Thymus (tissue), 11 donors: Measurements from ENCODE around the gene PRKCQ. TPM values are rescaled to one million over a fixed set of nuclear protein-coding genes. Genes with fewer than 3 reads are reported as not detected.

ENCODE experiments used
- DNase-seq, 9 donors: peaks; one replicate each; pipeline ENCODE4 v3.0.0-alpha.2; 2013; ENCODE audit warnings: low spot score in 9 of 9, low read depth in 6 of 9, missing footprints in 1 of 9
- H3K27ac ChIP-seq, 2 donors: one replicate each; pipeline ENCODE4 v1.5.1; 2013; ENCODE audit warnings: control low read depth in 1 of 2, low read depth in 1 of 2, low read length in 1 of 2, mild to moderate bottlenecking in 1 of 2, moderate library complexity in 1 of 2
- H3K27me3 ChIP-seq, 2 donors: one replicate each; pipeline ENCODE4 v1.5.1; 2013; ENCODE audit warnings: low read length in 1 of 2; ENCODE audit not compliant: control insufficient read depth in 2 of 2, insufficient read depth in 1 of 2
- H3K36me3 ChIP-seq, 2 donors: one replicate each; pipeline ENCODE4 v1.5.1; 2013; ENCODE audit warnings: low read length in 1 of 2, mild to moderate bottlenecking in 1 of 2, moderate library complexity in 1 of 2; ENCODE audit not compliant: control insufficient read depth in 2 of 2, insufficient read depth in 2 of 2
- H3K4me1 ChIP-seq, 2 donors: one replicate each; pipeline ENCODE4 v1.5.1; 2013; ENCODE audit warnings: low read length in 2 of 2; ENCODE audit not compliant: control insufficient read depth in 2 of 2, insufficient read depth in 2 of 2
- H3K4me3 ChIP-seq, 2 donors: one replicate each; pipeline ENCODE4 v1.5.1; 2013; ENCODE audit warnings: low read length in 2 of 2, control low read depth in 1 of 2, mild to moderate bottlenecking in 1 of 2
- H3K9me3 ChIP-seq, 2 donors: one replicate each; pipeline ENCODE4 v1.5.1; 2013; ENCODE audit warnings: low read length in 1 of 2, mild to moderate bottlenecking in 1 of 2; ENCODE audit not compliant: control insufficient read depth in 2 of 2, insufficient read depth in 1 of 2
- WGBS: extraction: QIAGEN DNeasy Blood & Tissue Kit; methylation state at CpG from one replicate; pipeline ENCODE4 v1.1.7; 2013; 5-methylcytosine and 5-hydroxymethylcytosine counted together
- polyA plus RNA-seq: library from polyadenylated mRNA; stranded (reverse); fragments of 200-250 nt; gene quantifications from one replicate; pipeline ENCODE4 v1.2.3, GENCODE V29; 2013
- total RNA-seq: library from RNA; stranded (reverse); fragments of 120-200 nt; gene quantifications from one replicate; pipeline ENCODE4 v1.2.4, GENCODE V29; 2013
- donor health status: healthy.

The PRKCQ gene
- total and polyA plus RNA-seq, 2 donors = 18.1 to 55.2 TPM

DNA sequence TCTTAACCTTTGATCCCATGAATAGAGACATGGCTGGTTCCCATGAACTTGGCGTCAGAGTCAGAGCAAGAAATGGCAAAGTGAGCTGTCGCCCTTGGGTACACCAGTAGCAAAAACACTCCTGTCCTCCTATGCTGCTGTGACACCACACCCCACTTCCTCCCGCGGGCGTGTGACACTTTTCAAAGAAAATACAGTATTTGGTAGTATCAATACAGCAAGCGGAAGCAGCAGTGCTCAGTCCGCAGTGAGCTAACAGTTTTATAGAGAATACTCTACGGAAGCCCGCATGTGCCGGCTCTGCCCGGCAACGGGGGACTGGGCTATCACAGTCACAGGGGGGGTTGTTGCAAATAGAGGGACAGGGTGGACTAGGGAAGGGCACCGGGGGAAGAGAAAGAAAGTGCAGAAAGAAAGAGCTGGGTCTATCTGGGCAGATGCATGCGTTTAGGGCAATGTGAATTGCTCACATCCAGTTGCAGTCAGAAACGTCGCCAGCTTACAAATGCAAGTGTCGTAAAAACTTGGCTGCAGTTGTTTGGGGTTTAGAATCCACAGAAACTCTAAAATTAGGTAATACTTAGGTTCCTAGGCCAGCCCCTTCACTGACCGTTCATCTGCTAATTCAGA, 49.8 kb downstream of the PRKCQ start:
- 90% methylated on average over 18 of the region's 18 CpGs for WGBS
- no peaks in the 10 kb centered on the region for H3K9me3 ChIP-seq
- H3K36me3 ChIP-seq = peaks cover 7 to 13% of the 10 kb centered on the region in 2 donors
- H3K27me3 ChIP-seq = no peaks in the 10 kb centered on the region
- H3K27ac ChIP-seq = peak overlapping the region; percentile 40 to 64
- peaks cover 3 to 40% of the 10 kb centered on the region in 2 donors for H3K4me1 ChIP-seq
- peak in 2 of 9 donors; percentile 53 to 71 for DNase-seq
- no peak overlapping the region for H3K4me3 ChIP-seq

DNA sequence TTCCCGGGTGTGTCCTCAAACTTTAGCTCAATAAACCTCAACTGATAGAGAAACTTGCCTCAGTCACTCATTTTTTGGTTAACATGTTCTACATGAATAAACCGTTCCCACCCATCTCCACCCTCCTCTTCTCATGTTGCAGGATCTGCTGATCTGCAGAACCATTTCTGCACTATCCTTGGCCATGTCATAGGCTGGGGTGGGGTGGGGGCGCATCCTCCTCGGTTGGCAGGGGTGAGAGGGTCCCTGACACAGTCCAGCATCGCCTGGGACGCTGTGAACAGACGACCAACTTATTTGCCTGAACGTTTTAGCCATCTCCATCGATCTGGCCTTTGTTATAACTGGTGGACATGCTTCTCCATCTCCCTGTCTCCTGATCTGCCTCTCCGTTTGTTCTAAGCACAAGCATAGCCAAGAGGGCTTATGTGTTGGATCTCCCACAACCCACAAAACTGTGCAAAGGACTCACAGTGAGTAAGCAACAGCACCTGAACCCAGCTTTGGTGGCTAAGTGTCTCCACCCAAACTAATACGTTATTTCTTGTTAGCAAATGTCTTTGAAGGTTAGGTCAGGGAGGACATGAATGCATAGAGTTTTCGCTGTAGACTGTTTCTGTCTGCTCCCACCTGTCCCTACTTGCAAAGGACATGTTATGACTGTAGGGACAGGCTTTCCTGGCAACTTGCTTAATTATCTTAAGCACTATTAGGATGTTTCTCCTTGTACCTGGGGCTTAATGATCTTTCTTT, 51.7 kb downstream of the PRKCQ start:
- 79% methylated on average over 12 of the region's 12 CpGs for WGBS

DNA sequence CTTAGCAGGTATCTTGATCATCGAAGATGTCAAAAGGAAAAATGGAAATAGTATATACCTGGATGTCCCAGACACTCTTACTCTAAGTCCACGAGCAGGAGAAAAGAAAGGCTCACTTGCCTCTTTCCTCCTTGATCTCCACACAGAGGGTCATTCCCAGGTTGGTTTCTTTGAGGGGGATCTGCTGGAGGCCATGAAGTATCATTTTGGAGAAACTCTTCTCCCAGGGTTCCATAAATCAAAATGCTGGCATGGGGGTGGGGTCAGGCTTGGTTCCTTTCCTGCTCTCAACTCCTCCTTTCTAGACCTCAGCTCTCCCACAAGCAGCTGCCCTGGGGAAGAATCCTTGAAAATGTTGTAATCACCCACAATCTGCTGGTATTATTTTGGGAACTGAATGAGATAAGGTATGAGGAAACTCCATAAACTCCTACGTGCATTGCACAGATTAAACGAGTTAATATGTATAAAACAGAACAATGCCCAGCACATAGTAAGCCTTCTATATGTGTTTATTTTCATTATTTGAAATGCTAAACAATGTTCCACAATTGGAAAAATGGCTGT, 54.4 kb downstream of the PRKCQ start:
- no peak overlapping the region for H3K4me3 ChIP-seq
- WGBS = 99% methylated on average over 4 of the region's 4 CpGs

More for the DNA sequence above, 51.7 kb downstream of the PRKCQ start:
- no peaks in the 10 kb centered on the region for H3K9me3 ChIP-seq
- DNase-seq = no peak
- H3K27ac ChIP-seq = no peak overlapping the region
- H3K36me3 ChIP-seq = peaks cover 17 to 21% of the 10 kb centered on the region in 2 donors
- H3K4me3 ChIP-seq = no peak overlapping the region
- no peaks in the 10 kb centered on the region for H3K27me3 ChIP-seq
- H3K4me1 ChIP-seq = peaks cover 3 to 40% of the 10 kb centered on the region in 2 donors

DNA sequence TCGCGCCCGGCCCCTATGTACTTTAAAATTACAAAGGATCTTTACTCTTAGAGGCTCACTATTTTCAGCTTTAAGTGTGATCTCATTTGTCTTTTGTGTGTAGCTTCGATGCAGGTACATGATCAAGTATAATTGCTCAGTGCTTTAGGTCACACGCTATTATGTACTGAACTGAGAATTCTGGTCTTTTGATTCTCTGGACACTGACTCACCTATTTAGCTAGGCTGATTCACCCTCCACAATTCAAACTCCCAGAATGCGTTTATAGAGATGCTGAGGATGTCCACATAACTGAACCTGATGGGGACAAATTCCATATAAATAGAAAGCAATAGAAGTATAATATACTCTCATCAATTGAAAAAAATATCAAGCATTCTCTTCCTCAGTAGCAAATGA, 57.8 kb downstream of the PRKCQ start:
- Histone ChIP-seq H3K4me1 (peaks cover 4 to 27% of the 10 kb centered on the region in 2 donors), H3K36me3 (peaks cover 11 to 29% of the 10 kb centered on the region in 2 donors), H3K27ac (no peak overlapping the region), H3K27me3 (no peaks in the 10 kb centered on the region), H3K9me3 (no peaks in the 10 kb centered on the region), H3K4me3 (no peak overlapping the region)
- over 99% methylated on average over 6 of the region's 6 CpGs for WGBS
- DNase-seq = no peak

More for the DNA sequence above, 54.4 kb downstream of the PRKCQ start:
- peaks cover 7 to 37% of the 10 kb centered on the region in 2 donors for H3K4me1 ChIP-seq
- DNase-seq = no peak
- H3K9me3 ChIP-seq = no peaks in the 10 kb centered on the region
- no peaks in the 10 kb centered on the region for H3K27me3 ChIP-seq
- H3K36me3 ChIP-seq = peaks cover 11 to 29% of the 10 kb centered on the region in 2 donors
- H3K27ac ChIP-seq = no peak overlapping the region

GRCh38 chr10:6520138-6520537, 59.9 kb downstream of the PRKCQ start:
- Histone ChIP-seq H3K4me1 (peaks cover 4 to 35% of the 10 kb centered on the region in 2 donors), H3K4me3 (no peak overlapping the region), H3K9me3 (no peaks in the 10 kb centered on the region), H3K27me3 (no peaks in the 10 kb centered on the region), H3K27ac (peak overlapping the region in 1 of 2 donors; percentile 38), H3K36me3 (peaks cover 4 to 23% of the 10 kb centered on the region in 2 donors)
- no peak for DNase-seq
- WGBS = 98% methylated on average over 10 of the region's 10 CpGs

- Histone ChIP-seq H3K9me3 (no peaks in the 10 kb centered on the region), H3K27me3 (no peaks in the 10 kb centered on the region), H3K4me3 (no peak overlapping the region), H3K36me3 (peaks cover 11 to 25% of the 10 kb centered on the region in 2 donors), H3K4me1 (peaks cover 13 to 46% of the 10 kb centered on the region in 2 donors), H3K27ac (no peak overlapping the region)
- WGBS = 91% methylated on average over 5 of the region's 5 CpGs
- no peak for DNase-seq
These were observed 61.2 kb downstream of the PRKCQ start for GRCh38 chr10:6518791-6519429.

DNA sequence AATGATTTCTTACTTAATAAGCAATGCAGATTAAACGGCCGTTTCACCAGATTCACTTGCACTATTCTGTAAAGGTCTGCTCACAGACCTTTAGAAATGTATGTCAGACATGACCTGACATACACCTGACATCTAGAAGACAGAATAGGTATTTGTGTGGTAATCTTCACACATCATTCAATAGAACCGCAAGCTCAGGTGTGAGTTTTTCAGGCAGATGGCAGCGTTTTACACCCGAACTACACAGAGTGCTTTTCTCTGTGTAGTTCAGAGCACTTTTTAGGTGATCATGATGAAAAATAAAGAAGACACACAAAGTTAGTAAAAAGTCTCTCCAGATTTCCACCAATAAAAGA, 63.2 kb downstream of the PRKCQ start:
- Histone ChIP-seq H3K4me1 (peaks cover 14 to 52% of the 10 kb centered on the region in 2 donors), H3K27me3 (no peaks in the 10 kb centered on the region), H3K36me3 (peaks cover 22 to 24% of the 10 kb centered on the region in 2 donors), H3K4me3 (no peak overlapping the region), H3K9me3 (peaks cover 0 to 4% of the 10 kb centered on the region in 2 donors), H3K27ac (peak overlapping the region in 1 of 2 donors; percentile 33)
- peak in 6 of 9 donors; percentile 18 to 76 (median 46) for DNase-seq
- 63% methylated on average over 5 of the region's 5 CpGs for WGBS

DNA sequence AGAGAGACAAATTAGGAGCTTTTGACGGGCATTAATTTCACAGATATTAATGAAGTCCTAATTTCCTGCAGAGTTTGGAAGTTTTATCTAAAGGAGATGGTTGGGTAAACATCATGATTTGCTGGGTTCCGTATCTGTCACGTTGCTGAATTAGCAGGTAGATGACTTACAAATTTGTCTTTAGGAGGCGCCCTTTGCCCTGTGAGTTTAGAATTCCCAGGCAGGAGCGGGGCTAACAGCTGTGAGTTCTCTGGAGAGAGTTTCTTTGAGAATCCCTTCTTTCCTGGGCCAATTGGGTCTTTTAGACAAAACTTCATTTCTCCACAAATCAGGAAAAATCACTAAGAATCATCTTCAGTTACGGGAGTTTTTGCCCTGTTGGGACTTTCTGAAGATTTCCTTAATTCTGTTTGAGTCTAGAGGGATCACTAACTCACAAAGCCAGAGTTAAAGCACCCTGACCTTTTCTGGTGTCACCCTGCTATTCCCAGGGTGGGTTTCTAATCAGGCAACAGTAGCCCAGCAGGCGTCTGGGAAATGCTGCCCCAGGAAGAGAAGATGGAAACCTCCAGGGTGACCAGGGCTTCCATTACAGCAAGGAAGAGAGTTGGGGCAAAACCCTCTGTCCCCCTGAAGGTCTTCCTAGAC, 63.7 kb downstream of the PRKCQ start:
- no peak for DNase-seq
- Histone ChIP-seq H3K4me1 (peaks cover 14 to 52% of the 10 kb centered on the region in 2 donors), H3K27me3 (no peaks in the 10 kb centered on the region), H3K4me3 (no peak overlapping the region), H3K27ac (peak overlapping the region in 1 of 2 donors; percentile 22), H3K9me3 (peaks cover 2 to 7% of the 10 kb centered on the region in 2 donors), H3K36me3 (peaks cover 24 to 29% of the 10 kb centered on the region in 2 donors)
- WGBS = 96% methylated on average over 7 of the region's 7 CpGs
